IMR-90 (cell line): ENCODE measurements around the gene SULT1C4. TPM values are rescaled to one million over a fixed set of nuclear protein-coding genes. Genes with fewer than 3 reads are reported as not detected.

Experiments
- ATAC-seq: fragments of 200-7000 bp; cut with Tn5 transposase; 2 replicates; pipeline ENCODE4 v1.9.1; 2020; ENCODE audit warnings: low read depth, mild to moderate bottlenecking, moderate library complexity
- BruUV-seq: library from RNA; stranded (reverse); fragments of 400-500 nt; replicated peaks from 2 replicates; lab custom pipeline; 2021; lab: Mats Ljungman, UMichigan
- CTCF ChIA-PET: fragments of 300-600 bp; formaldehyde crosslinking; extraction: SDS; loops from one replicate; lab custom pipeline; 2021; ENCODE audit warnings: antibody characterized with exemption; lab: Yijun Ruan, JAX
- POLR2A ChIA-PET: fragments of 300-600 bp; sonication (Branson Sonifier 250); formaldehyde crosslinking; loops from one replicate; lab custom pipeline; 2022; ENCODE audit warnings: antibody characterized with exemption; ENCODE audit not compliant: unreplicated experiment; lab: Charles Lee
- DNase-seq: peaks from one replicate; pipeline ENCODE4 v3.0.0; 2013
- H2AFZ ChIP-seq: replicated peaks from 2 replicates; pipeline ENCODE3; 2013; ENCODE audit warnings: low read length, mild to moderate bottlenecking; ENCODE audit not compliant: poor library complexity
- H2AK5ac ChIP-seq: 2 replicates; pipeline ENCODE4 v1.6.1; 2013; ENCODE audit warnings: low read depth, low read length, inconsistent platforms
- H2AK9ac ChIP-seq: replicated peaks from 2 replicates; pipeline ENCODE3; 2013; ENCODE audit warnings: mild to moderate bottlenecking, low read depth, low read length, moderate library complexity; ENCODE audit not compliant: poor library complexity
- H2BK120ac ChIP-seq: 2 replicates; pipeline ENCODE4 v1.6.1; 2013; ENCODE audit warnings: low read depth, low read length, inconsistent platforms
- H2BK15ac ChIP-seq: 3 replicates; pipeline ENCODE4 v1.6.1; 2013; ENCODE audit warnings: low read depth, low read length, inconsistent platforms
- H2BK20ac ChIP-seq: 2 replicates; pipeline ENCODE4 v1.6.1; 2013; ENCODE audit warnings: low read depth, mild to moderate bottlenecking, inconsistent platforms, low read length, moderate library complexity
- H2BK5ac ChIP-seq: 2 replicates; pipeline ENCODE4 v1.6.1; 2013; ENCODE audit warnings: mild to moderate bottlenecking, low read depth, low read length, inconsistent platforms; ENCODE audit not compliant: poor library complexity, severe bottlenecking
- H3K14ac ChIP-seq: replicated peaks from 2 replicates; pipeline ENCODE4 v1.6.1; 2013; ENCODE audit warnings: low read depth, low read length, inconsistent platforms
- H3K18ac ChIP-seq: 2 replicates; pipeline ENCODE4 v1.6.1; 2013; ENCODE audit warnings: low read depth, low read length, control low read depth
- H3K23ac ChIP-seq: 2 replicates; pipeline ENCODE4 v1.6.1; 2013; ENCODE audit warnings: low read depth, low read length, inconsistent platforms
- H3K27ac ChIP-seq: 2 replicates; pipeline ENCODE4 v1.5.1; 2013; ENCODE audit warnings: mild to moderate bottlenecking, control low read depth, low read length; ENCODE audit not compliant: insufficient read depth
- H3K27me3 ChIP-seq: 2 replicates; pipeline ENCODE4 v1.6.1; 2013; ENCODE audit warnings: low read length; ENCODE audit not compliant: control insufficient read depth, insufficient read depth
- H3K36me3 ChIP-seq: 2 replicates; pipeline ENCODE4 v1.6.1; 2013; ENCODE audit warnings: low read length, mixed read lengths; ENCODE audit not compliant: control insufficient read depth, insufficient read depth
- H3K4ac ChIP-seq: 2 replicates; pipeline ENCODE4 v1.6.1; 2013; ENCODE audit warnings: low read depth, low read length, inconsistent platforms
- H3K4me1 ChIP-seq: 2 replicates; pipeline ENCODE4 v1.6.1; 2013; ENCODE audit warnings: low read length, mixed read lengths; ENCODE audit not compliant: control insufficient read depth, insufficient read depth
- H3K4me2 ChIP-seq: 2 replicates; pipeline ENCODE4 v1.6.1; 2013; ENCODE audit warnings: low read depth, mild to moderate bottlenecking, control low read depth, low read length, moderate library complexity
- H3K4me3 ChIP-seq: 2 replicates; pipeline ENCODE4 v1.5.1; 2013; ENCODE audit warnings: low read depth, mild to moderate bottlenecking, control low read depth, low read length, moderate library complexity; ENCODE audit not compliant: insufficient read depth
- H3K56ac ChIP-seq: 2 replicates; pipeline ENCODE4 v1.6.1; 2013; ENCODE audit warnings: low read length, inconsistent platforms; ENCODE audit not compliant: insufficient read depth; ENCODE audit errors: extremely low read depth
- H3K79me1 ChIP-seq, 2 experiments: 2 replicates each; pipeline ENCODE4 v1.6.1; 2013; ENCODE audit warnings: low read length in 2 of 2, inconsistent platforms in 1 of 2, low read depth in 1 of 2
- H3K9ac ChIP-seq: 2 replicates; pipeline ENCODE4 v1.6.1; 2013; ENCODE audit warnings: low read depth, low read length, control low read depth
- H3K9me1 ChIP-seq: 2 replicates; pipeline ENCODE4 v1.6.1; 2013; ENCODE audit warnings: low read length, inconsistent platforms; ENCODE audit not compliant: insufficient read depth
- H3K9me3 ChIP-seq: 2 replicates; pipeline ENCODE4 v1.6.1; 2013; ENCODE audit warnings: low read length; ENCODE audit not compliant: control insufficient read depth, insufficient read depth
- H4K20me1 ChIP-seq: 2 replicates; pipeline ENCODE4 v1.6.1; 2013; ENCODE audit warnings: low read length, inconsistent platforms; ENCODE audit not compliant: insufficient read depth
- H4K5ac ChIP-seq: 2 replicates; pipeline ENCODE4 v1.6.1; 2013; ENCODE audit warnings: mild to moderate bottlenecking, low read depth, low read length, control low read depth
- H4K8ac ChIP-seq, 2 experiments: 2 replicates each; pipeline ENCODE4 v1.6.1; 2013; ENCODE audit warnings: low read depth in 2 of 2, low read length in 2 of 2, control low read depth in 1 of 2, inconsistent platforms in 1 of 2
- H4K91ac ChIP-seq: 2 replicates; pipeline ENCODE4 v1.6.1; 2013; ENCODE audit warnings: low read depth, low read length, inconsistent platforms; ENCODE audit not compliant: insufficient read depth
- CEBPB ChIP-seq: IDR thresholded peaks from 2 replicates; pipeline ENCODE4 v1.6.1; 2012; ENCODE audit warnings: low read depth, low read length, improper control_type of control experiment
- CHD1 ChIP-seq: IDR thresholded peaks from 2 replicates; pipeline ENCODE4 v1.6.1; 2012; ENCODE audit warnings: low read depth, low read length, improper control_type of control experiment
- CTCF ChIP-seq: conservative IDR thresholded peaks from 2 replicates; pipeline ENCODE4 v1.5.1; 2012; ENCODE audit warnings: mild to moderate bottlenecking, low read depth, low read length, improper control_type of control experiment
- MAZ ChIP-seq: IDR thresholded peaks from 2 replicates; pipeline ENCODE4 v1.6.1; 2012; ENCODE audit warnings: low read depth, mild to moderate bottlenecking, low read length, improper control_type of control experiment, moderate library complexity, borderline replicate concordance
- POLR2A ChIP-seq: IDR thresholded peaks from 2 replicates; pipeline ENCODE4 v1.6.1; 2012; ENCODE audit warnings: mild to moderate bottlenecking, low read depth, low read length
- RFX5 ChIP-seq: IDR thresholded peaks from 2 replicates; pipeline ENCODE4 v1.8.0; 2012; ENCODE audit warnings: low read depth, mild to moderate bottlenecking, low read length, moderate library complexity
- SMC3 ChIP-seq: fragments of 150-350 bp; IDR thresholded peaks from 2 replicates; pipeline ENCODE4 v1.6.1; 2016; ENCODE audit warnings: low read depth, mild to moderate bottlenecking, antibody characterized with exemption, low read length, moderate library complexity
- USF2 ChIP-seq: fragments of 150-350 bp; IDR thresholded peaks from 2 replicates; pipeline ENCODE4 v1.6.1; 2017; ENCODE audit warnings: mild to moderate bottlenecking, antibody characterized with exemption, low read length, low read depth
- WGBS, 2 experiments: methylation state at CpG; one replicate each; pipeline versions ENCODE4 v1.1.5 to v1.1.7; 2013; ENCODE audit warnings: missing lambda C conversion rate in 2 of 2; ENCODE audit not compliant: insufficient read length in 1 of 2; ENCODE audit errors: extremely low coverage in 2 of 2; 5-methylcytosine and 5-hydroxymethylcytosine counted together
- dilution Hi-C: fragments of 300-500 bp; cut with HindIII; formaldehyde crosslinking; loops from one replicate; pipeline ENCODE4 v1.14.3; 2018; ENCODE audit warnings: low sequenced_read_pairs; ENCODE audit not compliant: unreplicated experiment
- in situ Hi-C: fragments of 300-500 bp; cut with MboI; formaldehyde crosslinking; loops from 3 replicates; pipeline ENCODE4 v1.14.3; 2019; ENCODE audit warnings: low sequenced_read_pairs, inconsistent platforms, mixed read lengths
- intact Hi-C: fragments of 100-400 bp; cut with micrococcal nuclease; formaldehyde crosslinking; loops from 2 replicates; pipeline ENCODE4 v1.10.0; 2022
- polyA plus RNA-seq, 3 experiments: library from polyadenylated mRNA; depleted of rRNA; stranded (reverse); fragments of >200 nt; gene quantifications; 2 replicates each; pipeline ENCODE4 v1.2.3, GENCODE V29; 2012; ENCODE audit warnings: low replicate concordance in 1 of 3
- total RNA-seq: library from RNA; depleted of rRNA; stranded (reverse); fragments of >200 nt; gene quantifications from 2 replicates; pipeline ENCODE4 v1.2.3, GENCODE V29; 2012

SULT1C4 gene
- total and polyA plus RNA-seq, 2 of the 4 experiments (the other 2 are of a cell fraction) = 0.36 to 0.50 TPM

GRCh38 chr2:108390340-108390739 is 12.6 kb downstream of the SULT1C4 start:
- H3K4me1 ChIP-seq = no peaks in the 10 kb centered on the region
- H3K4ac ChIP-seq = no peak overlapping the region
- H3K36me3 ChIP-seq = no peaks in the 10 kb centered on the region
- POLR2A ChIA-PET = no interaction called here
- H2AK9ac ChIP-seq = no peak overlapping the region
- no peak overlapping the region for H3K4me3 ChIP-seq
- no peak overlapping the region for H4K8ac ChIP-seq
- no peak overlapping the region for H3K9ac ChIP-seq
- no peak overlapping the region for H2BK20ac ChIP-seq
- H2BK5ac ChIP-seq = no peak overlapping the region
- H4K91ac ChIP-seq = no peak overlapping the region
- H3K27me3 ChIP-seq = no peaks in the 10 kb centered on the region
- H3K4me2 ChIP-seq = no peak overlapping the region
- ATAC-seq = no peak
- H3K56ac ChIP-seq = no peak overlapping the region
- peaks cover 8% of the 10 kb centered on the region; the same call in 1 of the 2 replicates for H3K9me3 ChIP-seq
- H2BK120ac ChIP-seq = no peak overlapping the region
- BruUV-seq = no TSS peak
- H4K5ac ChIP-seq = no peak overlapping the region
- H3K79me1 ChIP-seq = no peaks in the 10 kb centered on the region
- no peak overlapping the region for H3K14ac ChIP-seq
- no peak for TF ChIP-seq CHD1
- no peak for TF ChIP-seq USF2
- no peak for TF ChIP-seq CTCF
- TF ChIP-seq MAZ = no peak
- no peak for TF ChIP-seq POLR2A
- no peak for TF ChIP-seq CEBPB
- no peak for TF ChIP-seq RFX5
- no peak for TF ChIP-seq SMC3
- H3K18ac ChIP-seq = no peak overlapping the region
- H3K27ac ChIP-seq = no peak overlapping the region
- intact Hi-C loops = no loop called here
- in situ Hi-C loops = no loop called here
- no peak overlapping the region for H2AFZ ChIP-seq
- no peak for DNase-seq
- no peaks in the 10 kb centered on the region for H4K20me1 ChIP-seq
- no peak overlapping the region for H2AK5ac ChIP-seq
- H3K23ac ChIP-seq = no peak overlapping the region
- no CpG with 5 or more reads among the region's 2 CpGs for WGBS, 2 experiments
- H3K9me1 ChIP-seq = no peaks in the 10 kb centered on the region
- no peak overlapping the region for H2BK15ac ChIP-seq
- dilution Hi-C loops = no loop called here
- CTCF ChIA-PET = no interaction called here
